H1 (cell line): ENCODE data around the gene ZNF132. TPM values are rescaled to one million over a fixed set of nuclear protein-coding genes. Genes with fewer than 3 reads are reported as not detected.

Source experiments
- EZH2 ChIP-seq: fragments of 200-600 bp; sonication (generic); IDR thresholded peaks from 2 replicates; pipeline ENCODE4 v1.7.1; 2012; ENCODE audit warnings: low read depth, mild to moderate bottlenecking, moderate library complexity, low read length, inconsistent platforms; ENCODE audit not compliant: severe bottlenecking
- FOSL1 ChIP-seq: IDR thresholded peaks from 2 replicates; pipeline ENCODE4 v1.6.1; 2011; ENCODE audit warnings: mild to moderate bottlenecking, low read depth, low read length, moderate library complexity; ENCODE audit not compliant: insufficient read depth
- polyA plus RNA-seq, 7 experiments: library from polyadenylated mRNA; depleted of rRNA in 3 of 7; stranded (reverse) in 5 of 7; unstranded in 2 of 7; fragments of >200 nt in 5 of 7; fragments of 200-250 nt in 2 of 7; gene quantifications; 1 replicate in 5 of 7; 2 replicates in 1 of 7; 4 replicates in 1 of 7; pipeline versions ENCODE4 v1.2.1 to v1.2.3, GENCODE V29; 2011 to 2013; ENCODE audit warnings: missing spikeins in 2 of 7, mixed read lengths in 2 of 7
- total RNA-seq: library from RNA; stranded (reverse); fragmentation: NEBNext Ultra II Directional; extraction: Animal tissue kit (Norgen Biotek cat#: 25700); gene quantifications from 2 replicates; pipeline ENCODE4 v1.2.1, GENCODE V29; 2021

The ZNF132 gene
- total and polyA plus RNA-seq, 2 of the 8 experiments (the other 6 are each of a cell fraction or from before 2014, with no cell fraction given) = 0.89 to 1.9 TPM

- peak; percentile 7 for TF ChIP-seq EZH2
- no peak for TF ChIP-seq FOSL1
Measured at GRCh38 chr19:58397533-58398037, 42.4 kb downstream of the ZNF132 start (continued).
